Activated CD4-positive, alpha-beta T cell treated with anti-CD3 and anti-CD28 coated beads for 48 hours (primary cell): ENCODE results near the gene PRKACA.
A peak's percentile ranks its signal among the peaks of the same experiment; 100 is the strongest.

Experiments
- DNase-seq: peaks from one replicate; pipeline ENCODE4 v3.0.0-alpha.2; 2020

The PRKACA gene

DNA sequence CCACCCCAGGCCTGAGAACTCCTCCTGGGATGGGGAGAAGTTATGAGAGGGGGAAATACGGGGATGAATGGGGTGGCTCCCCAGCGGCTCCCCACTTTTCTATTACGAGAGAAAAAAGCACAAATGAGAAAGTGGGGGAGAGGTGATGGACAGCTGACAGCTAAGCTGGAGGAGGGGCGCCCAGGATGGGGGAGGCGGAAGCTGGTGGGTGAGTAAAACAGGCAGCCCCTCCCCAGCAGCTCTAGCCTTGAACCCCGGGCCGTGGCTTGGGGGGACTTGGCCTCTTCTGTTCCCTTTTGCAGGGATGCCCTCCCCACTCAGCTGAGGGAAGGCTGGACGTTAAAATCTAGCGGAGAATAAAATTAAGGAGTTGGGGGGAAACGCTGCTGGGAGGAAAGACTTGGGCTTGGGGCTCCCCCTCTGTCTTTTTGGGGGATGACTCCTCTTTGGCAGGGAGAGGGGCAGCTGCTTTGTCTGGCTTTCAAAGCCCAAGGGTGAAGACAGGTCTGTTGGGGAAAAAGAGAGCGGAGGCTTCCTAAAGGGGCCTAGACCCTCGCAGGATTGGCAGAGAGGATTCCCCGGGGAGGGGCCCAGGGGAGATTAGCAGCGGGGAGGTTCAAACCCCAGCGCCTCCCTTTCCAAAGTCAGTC is 25.6 kb downstream of the PRKACA start:
- DNase-seq, result peak; percentile 57

DNA sequence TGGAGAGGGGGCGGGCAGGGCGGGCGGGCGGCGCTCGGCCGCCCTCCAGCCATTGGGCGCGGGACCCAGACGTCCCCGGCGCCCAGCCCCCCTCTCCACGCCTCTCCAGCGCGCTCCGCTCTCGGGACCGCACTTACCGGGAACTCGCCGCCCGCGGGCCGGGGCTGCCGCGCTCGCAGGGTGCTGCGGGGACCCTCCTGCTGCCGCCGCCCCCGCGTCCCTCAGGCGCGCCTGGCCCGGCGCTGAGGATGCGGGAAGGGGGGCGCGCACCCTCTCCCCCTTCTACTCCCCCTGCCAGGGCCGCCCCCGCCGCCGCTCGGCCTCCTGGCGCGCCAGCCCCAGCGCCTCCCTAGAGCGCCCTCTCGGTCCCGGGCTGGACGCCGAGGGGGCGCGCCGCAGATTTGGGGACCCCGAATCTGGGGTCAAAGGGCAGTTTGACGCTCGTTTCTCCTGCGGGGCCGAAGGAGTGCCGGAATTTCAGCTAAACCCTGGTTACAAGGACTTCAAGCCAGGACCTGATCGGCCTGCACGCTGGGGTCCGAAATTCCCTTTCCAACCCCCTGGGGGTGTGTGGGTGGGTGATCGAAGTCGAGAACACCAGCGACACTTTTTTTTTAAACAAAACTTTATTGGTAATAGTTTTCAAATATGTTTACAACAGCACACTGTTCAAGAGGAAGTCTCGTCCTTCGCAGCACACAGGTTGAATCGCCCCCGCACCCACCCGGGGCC is 26.3 kb downstream of the PRKACA start:
- DNase-seq, result peak; percentile 78

DNA sequence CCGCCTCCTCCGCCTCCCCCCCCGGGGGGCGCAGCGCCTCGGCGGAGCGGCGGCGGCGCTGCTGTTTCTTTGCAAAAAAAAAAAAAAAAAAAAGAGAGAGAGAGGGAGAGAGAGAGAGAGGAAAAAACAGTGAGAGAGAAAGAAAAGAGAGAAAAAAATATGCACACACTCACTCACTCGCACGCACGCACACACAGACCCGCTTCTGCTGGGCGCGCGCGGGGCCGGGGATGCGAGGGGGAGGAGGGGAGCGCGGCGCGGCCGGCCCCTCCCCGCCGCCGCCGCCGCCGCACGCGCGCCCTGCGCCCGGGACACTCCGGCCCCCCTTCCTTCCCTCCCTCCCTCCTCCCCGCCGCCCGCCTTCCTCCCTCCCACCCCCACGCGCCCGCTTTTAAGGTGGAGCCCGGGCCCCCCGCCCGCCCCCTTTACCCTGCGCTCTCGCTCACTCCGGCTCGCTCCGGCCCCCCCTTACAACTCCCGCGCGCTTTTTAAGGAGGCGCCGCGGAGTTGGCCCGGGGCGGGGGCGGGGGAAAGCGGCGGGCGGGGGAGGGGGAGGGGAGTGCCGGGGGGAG is 27.0 kb downstream of the PRKACA start, which contains the start of gene SAMD1:
Gene SAMD1 (minus strand): TSS at position 243 of the 572 bp plus-strand sequence.
- DNase-seq, result peak; percentile 84

DNA sequence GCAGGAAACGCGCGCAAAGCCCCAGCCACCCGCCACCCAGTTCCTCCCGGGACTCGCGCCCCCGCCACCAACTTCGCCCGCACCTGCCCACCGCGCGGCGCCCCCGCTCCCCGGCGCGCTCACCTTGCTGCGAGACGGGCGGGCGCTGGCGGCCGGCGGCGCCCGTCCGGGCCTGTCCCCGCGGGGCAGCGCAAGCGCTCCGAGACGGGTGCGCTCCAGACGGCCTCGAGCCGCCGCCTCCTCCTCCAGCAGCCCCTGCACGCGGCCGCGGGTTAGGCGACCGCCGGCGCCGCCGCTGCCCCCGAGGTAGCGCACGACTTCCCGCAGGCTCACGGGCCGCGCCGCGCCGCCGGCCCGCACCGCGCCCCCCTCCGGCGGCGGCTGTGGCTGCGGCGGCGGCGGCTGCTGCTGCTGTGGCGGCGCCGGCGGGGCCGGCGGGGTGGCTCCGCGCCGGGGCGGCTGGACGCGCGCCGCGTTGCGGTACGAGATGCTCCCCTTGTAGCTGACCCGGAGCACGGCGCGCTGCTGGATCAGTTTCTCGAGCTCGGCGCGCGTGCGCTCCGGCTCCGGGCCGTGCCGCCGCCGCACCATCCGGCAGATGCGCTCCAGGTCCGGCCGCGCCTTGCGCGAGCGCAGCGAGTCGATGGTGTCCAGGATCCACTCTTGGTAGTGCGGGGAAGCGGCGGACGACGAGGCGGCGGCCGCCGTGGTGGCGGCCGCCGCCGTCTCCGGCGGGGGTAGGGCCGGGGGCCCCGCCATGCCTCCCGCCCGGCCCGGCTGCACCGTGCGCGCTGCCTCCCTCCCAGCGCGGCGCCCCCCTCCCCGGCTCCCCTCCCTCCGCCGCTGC is 27.7 kb downstream of the PRKACA start:
- DNase-seq, result peak; percentile 72

DNA sequence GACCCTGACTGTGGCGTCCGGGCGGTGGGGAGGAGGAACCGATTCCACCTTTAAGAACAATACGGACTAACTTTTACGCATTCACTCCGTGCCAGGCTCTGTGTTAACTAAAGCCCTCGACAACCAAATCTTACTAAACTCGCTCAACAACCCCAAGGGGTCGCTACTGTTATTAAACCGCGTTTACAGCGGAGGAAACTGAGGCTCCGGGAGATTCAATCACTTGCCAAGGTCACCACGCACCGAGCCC is 28.2 kb downstream of the PRKACA start:
- DNase-seq, result peak; percentile 28

DNA sequence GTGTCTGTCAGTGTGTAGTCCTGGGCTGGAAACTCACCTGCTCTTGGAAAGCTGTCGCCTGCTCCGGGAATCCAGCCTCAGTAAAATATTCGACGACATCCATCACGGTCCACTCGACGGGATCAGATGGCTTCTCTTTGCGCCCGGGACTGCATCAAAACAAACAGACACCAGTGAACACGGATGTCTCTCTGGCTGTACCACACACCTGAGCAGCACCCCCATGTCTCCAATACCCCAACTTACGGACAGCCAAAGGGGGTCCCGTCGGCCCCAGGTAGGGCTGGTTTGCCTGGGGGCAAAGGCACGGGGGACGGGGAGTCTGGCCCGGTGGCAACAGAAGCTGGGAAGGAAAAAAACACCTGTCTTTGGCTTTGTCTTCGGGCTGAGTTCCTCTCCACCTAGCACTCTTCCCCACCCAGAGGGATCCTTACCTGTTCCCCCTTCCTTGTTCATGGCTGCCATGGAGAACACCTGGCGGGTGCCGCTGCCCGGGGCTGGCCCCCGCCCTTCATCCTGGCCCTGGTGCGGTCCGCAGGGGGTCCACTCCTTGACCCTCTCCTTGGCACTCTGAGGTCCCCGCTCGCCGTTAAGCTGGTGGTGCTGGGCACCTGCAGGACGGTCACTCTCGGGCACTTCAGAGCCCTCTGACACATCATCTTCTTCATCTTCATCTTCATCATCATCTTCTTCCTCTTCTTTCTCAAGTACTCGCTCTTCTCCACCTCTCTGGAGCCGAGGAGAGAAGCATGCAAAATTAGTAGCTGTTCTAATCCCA is 28.7 kb downstream of the PRKACA start:
- no peak for DNase-seq

DNA sequence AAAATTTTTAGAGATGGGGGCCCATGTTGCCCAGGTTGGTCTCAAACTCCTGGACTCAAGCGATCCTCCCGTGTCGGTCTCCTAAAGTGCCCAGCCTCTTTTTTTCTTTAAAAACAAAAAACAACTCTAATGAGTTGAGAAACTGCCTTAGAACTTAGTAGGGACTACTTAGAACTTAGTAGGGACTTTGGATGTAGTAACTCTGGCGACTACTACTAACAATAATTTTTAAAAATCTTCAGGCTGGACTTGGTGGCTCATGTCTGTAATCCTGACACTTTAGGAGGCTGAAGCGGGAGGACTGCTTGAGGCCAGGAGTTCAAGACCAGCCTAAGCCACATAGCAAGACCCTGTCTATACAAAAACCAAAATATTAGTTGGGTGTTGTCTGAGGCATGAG is 31.5 kb downstream of the PRKACA start:
- DNase-seq, result no peak

DNA sequence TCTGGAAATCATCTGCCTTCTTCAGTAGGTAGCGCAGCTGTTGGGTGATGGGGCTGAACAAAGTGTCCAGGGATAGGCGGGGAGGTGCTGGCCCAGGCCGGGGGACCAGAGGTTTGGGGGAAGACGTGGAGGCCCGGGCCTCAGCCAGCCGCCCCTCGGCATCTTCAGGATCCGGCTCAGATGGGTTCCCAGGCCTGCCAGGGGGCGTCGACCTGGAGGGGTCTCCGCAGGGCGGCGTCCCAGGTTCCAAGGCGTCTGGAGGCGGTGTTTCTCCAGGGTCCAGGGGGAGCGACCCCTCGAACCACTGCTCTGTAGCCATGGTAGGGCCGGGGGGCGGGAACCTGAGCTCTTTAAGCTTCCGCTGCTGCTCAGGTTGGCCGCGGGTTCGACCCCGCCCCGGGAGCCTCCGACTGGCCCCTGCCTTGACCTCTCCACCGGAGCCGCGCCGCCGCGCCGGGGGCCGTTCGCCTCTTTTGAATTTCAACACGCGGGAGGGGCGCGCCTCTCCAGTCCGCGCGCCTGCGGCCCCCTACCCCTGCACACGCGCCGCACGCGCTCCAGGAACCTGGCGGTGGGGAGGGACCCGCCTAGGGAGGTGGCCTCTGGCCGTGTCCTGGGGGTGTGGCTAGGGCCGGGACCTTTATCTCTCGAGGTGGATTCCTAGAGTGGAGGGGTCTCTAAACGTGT is 32.1 kb downstream of the PRKACA start, which contains the start of gene C19orf67:
Gene C19orf67 (minus strand): TSS at position 475 of the 687 bp plus-strand sequence. CDS start 156 bp downstream, at position 319.
- DNase-seq, result no peak

DNA sequence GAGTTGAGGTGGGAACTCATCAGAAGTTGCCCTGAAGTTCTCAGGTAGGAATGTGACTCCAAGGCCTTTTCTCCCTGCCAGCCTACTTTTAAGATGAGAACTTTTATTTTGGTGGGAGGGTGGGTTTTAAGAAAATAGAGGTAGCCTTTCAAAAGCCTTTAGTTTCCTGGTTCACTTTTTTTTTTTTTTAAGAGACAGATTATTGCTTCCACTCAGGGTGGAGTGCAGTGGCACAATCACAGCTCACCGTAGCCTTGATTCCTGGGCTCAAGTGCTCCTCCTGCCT is 34.9 kb downstream of the PRKACA start:
- no peak for DNase-seq

DNA sequence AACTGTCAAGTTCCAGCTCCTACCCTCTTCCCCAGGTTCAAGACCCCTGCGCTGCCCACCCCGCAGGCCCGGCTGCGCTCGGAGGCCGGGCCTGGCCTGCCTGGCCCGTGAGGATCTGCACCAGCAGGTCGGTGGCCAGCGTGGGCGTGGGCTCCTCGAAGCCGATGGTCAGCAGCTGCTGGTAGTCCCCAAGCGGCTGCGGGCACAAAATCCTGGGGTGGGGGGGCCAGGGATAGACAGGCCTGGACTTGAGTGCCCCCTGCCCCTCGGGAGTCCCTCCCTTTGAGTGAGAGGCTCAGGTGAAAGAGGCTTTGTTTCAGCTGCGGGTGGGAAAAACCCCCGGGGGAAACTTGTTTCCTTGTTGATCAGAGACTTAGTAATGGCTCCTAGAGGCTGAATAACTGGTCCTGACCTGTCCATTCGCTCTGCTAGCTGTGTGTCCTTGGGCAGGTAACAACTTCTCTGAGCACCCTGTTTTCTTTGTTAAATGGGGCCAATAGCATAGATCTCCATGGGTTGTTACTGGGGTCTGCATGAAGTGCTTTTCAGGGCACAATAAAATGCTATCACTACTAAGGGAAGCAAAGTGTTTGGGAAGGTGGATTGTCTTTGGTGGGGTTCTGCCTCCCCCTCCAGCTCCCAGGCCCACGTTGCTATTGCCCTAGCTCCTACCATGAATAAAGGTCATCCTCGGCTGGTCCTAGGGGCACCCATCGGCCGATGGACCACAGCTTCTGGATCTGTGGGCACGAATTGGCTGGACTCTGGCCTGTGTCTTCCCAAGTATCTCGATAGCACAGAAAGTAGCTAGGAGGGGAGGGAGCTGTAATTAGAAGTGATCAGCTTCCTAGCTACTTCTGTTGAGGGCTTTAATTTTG is 35.5 kb downstream of the PRKACA start:
- peak; percentile 28 for DNase-seq

DNA sequence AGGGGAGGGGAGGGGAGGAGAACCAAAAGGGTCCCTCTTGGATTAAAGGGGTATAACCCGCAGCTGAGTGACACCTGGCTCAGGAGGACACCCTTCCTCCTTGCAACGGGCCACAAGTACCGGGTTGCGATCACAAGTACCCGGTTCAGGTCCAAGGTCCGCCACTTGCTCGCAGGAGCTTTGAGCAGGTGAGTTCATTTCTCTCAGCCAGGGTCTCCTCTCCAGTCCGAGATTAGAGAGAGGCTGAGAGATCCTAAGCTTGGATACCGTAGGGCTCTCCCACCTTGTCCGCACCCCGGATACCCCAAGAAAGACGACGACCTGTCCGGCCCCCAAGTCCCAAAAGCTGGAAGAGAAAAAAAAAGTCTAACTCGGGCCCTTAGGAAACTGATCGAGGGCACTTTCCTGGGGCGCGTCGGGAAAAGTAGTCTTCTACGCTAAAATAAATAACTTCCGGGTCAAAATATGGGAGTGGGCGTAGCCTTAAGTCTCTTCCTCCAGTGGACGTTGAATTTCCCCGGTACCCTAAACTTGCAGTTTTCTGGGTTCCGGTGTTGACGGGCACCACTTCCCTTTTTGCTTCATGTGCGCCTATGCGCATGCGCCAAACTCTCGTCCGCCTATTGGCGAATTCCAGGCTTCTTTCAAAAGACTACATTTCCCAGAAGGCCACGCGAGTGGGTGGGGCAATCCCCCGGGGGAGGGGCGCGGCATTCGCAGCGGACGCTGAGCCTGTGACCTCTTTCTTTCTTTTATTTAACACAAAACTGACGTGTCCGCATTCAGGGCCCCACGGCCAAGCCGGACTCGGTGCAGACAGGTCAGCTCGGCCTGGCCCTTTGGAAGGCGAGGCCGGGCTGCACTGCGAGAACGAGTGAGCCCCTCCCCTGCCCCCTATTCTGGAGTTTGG is 36.4 kb downstream of the PRKACA start:
- peak; percentile 100 for DNase-seq

DNA sequence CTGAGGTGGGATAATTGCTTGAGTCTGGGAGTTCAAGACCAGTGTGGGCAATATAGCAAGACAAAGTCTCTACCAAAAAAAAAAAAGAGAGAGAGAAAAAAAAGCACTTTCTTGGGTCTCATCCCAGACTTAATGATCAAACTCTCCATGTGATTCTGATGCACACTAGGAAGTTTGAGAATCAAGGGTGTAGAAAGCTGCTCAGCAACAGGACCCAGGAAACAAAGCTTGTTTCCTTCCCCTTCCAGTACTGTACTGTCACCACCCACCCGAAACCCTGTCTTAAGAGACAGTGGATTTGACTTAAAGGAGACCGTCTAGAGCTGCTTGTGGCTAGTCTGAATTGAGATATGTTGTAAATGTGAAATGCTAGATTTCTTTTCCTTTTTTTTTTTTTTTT is 39.2 kb downstream of the PRKACA start:
- DNase-seq, result no peak

DNA sequence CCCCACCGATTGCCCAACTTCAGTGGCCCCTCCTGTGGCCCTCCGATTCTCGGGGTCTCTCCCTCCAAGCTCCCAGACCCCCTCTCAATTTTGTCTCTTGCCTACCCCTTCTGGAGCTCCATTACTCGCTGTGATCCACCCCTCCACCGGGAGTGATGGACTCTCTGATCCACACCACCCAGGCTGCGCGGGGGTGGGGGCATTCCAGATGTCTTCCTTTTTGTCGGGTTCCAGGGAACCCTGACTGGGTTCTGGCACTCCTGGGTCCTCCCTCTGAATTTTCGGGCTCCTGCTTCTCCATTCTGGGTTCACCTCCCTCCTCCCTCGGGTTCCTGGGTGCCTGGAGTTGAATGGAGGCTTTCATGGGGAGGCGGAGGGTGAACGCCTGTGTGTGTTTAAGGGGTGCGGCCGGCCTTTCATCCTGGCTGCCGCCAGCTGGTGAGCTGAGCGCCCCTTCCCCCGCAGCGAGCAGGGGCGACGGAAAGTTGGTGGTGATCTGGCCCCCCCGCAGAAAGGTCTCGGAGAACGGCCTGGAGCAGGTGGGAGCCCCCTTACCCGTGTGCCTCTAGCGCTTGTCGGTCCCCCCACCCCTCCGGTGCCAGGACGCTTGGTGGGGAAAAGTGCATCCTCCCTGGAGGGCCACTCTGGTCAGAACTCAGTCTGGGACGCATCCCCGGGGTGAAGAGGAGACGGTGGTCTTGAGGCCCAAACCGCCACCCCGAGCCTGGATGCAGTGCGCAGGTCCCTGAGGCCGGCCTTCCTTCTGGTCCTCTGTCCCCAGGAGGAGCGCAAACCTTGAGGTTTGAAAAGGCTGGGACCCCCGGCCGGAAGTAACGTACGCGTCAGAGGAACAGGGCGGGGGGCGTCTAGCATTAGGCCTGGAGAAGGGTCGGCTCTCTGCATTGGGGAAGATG is 43.4 kb downstream of the PRKACA start:
- peak; percentile 51 for DNase-seq

DNA sequence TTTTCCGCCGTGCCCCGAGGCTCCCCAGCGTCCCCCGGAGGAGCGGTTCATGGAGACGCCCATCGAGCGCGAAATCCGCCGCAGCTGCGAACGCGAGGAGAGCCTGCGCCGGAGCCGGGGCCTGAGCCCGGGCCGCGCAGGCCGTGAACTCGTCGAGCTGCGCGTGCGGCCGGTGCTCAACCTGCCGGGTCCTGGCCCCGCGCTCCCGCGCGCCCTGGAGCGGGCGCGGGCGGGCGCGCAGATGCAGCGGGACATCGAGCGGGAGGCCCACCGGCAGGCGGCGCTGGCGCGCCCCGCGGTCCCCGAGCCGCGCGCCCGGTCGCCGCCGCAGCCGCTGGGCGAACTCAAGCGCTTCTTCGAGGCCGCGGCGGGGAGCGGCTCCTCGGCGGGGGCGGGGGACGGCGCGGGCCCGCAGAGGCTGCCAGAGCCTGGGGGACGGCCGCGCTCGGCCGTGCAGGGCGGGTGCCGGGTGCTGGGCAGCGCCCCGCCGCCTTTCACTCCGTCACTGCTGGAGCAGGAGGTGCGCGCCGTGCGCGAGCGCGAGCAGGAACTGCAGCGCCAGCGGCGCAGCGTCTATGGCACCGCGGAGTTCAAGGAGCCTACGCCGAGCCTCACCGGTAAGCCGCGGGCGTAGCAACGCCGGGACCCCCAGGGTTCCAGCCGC is 44.2 kb downstream of the PRKACA start:
- peak; percentile 84 for DNase-seq

DNA sequence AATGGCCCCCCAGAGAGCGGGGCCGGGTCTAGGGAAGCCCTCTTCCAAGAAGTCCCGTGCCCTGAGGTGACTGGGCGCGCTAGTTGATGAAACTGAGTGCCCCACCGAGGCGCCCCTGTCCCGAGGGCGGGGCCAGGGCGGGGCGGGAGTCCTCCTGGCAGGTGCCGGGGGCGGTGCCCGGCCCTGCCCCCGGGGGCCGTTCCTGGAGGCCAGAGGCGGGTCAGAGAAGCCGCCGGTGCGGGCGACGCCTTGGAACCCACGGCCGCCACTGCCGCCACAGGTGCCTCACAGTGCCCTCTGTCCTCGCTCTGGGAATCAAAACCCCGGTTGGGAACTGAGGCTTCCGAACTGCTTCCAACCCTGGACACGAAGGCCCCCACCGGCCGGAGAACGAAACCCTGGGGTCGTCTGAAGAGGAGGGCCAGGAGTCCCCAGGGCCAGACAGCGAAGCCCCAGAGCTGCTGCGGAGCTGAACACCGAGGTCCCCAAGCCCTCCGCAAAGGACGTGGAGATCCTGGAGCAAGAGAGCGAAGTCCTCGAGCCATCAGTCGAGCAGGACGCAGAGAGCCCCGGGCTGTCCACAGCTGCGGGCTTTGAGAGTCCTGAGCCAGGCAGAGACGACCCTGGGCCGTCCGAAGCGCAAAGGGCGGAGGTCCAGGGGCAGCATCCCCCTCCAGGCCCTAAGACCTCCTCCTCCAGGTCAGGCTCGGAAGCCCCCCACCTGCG is 44.9 kb downstream of the PRKACA start, which contains the start of gene MISP3:
Gene MISP3 (plus strand): TSS at position 252 of the 726 bp plus-strand sequence. CDS start 524 bp downstream, outside the sequence.
- DNase-seq, result peak; percentile 43

DNA sequence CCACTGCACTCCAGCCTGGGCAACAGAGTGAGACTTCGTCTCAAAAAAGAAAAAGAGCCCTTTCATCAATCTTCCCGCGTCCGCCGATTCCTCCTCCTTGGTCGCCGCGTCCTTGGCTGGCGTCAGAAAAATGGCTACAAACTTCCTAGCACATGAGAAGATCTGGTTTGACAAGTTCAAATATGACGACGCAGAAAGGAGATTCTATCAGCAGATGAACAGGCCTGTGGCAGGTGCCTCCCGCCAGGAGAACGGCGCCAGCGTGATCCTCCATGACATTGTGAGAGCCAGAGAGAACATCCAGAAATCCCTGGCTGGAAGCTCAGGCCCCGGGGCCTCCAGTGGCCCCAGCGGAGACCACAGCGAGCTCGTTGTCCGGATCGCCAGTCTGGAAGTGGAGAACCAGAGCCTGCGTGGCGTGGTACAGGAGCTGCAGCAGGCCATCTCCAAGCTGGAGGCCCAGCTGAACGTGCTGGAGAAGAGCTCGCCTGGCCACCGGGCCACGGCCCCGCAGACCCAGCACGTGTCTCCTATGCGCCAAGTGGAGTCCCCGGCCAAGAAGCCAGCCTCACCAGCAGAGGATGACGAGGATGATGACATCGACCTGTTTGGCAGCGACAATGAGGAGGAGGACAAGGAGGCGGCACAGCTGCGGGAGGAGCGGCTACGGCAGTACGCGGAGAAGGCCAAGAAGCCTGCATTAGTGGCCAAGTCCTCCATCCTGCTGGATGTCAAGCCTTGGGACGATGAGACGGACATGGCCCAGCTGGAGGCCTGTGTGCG is 47.1 kb downstream of the PRKACA start:
- no peak for DNase-seq

DNA sequence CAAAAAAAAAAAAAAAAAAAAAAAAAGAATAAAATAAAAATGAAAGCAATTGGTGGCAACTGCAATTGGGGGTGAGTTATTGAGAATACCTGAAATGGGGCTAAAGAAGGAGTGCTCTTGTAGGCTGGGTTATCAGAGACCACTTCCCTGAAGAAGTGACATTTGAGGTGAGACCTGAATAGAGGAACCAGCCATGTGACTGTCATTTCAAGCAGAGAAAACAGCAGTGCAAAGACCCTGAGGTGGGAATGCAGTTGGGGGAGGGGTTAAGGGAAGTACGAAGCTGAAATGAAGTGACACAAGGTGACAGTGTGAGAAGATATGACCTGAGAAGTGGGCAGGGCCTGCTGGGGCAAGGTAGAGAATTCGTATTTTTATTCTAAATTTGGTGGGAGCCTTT is 51.4 kb downstream of the PRKACA start:
- DNase-seq, result no peak
